Smooth muscle cell (in vitro differentiated cells): ENCODE results near the gene KLK14. TPM values are rescaled to one million over a fixed set of nuclear protein-coding genes. Genes with fewer than 3 reads are reported as not detected.

Experiments used
- DNase-seq: peaks from one replicate; lab custom pipeline; 2025; ENCODE audit not compliant: unreplicated experiment; lab: John Stamatoyannopoulos, UW
- H2AFZ ChIP-seq: fragments of 200-600 bp; sonication (generic); 2 replicates; pipeline ENCODE4 v1.6.0; 2016; ENCODE audit warnings: antibody characterized with exemption, low read depth, mild to moderate bottlenecking
- H3F3A ChIP-seq: fragments of 200-600 bp; sonication (generic); 2 replicates; pipeline ENCODE4 v1.6.0; 2017; ENCODE audit warnings: antibody characterized with exemption, low read depth
- H3K27ac ChIP-seq: fragments of 200-600 bp; sonication (generic); 2 replicates; pipeline ENCODE4 v1.5.1; 2016; ENCODE audit warnings: low read depth, mild to moderate bottlenecking
- H3K27me3 ChIP-seq: fragments of 200-600 bp; sonication (generic); 2 replicates; pipeline ENCODE4 v1.6.1; 2016; ENCODE audit warnings: low read depth, mild to moderate bottlenecking
- H3K36me3 ChIP-seq: fragments of 200-600 bp; sonication (generic); 2 replicates; pipeline ENCODE4 v1.5.1; 2016; ENCODE audit warnings: low read depth
- H3K4me1 ChIP-seq: fragments of 200-600 bp; sonication (generic); 2 replicates; pipeline ENCODE4 v1.5.1; 2016; ENCODE audit warnings: low read depth
- H3K4me2 ChIP-seq: fragments of 200-600 bp; sonication (generic); 2 replicates; pipeline ENCODE4 v1.6.0; 2016; ENCODE audit warnings: mild to moderate bottlenecking
- H3K4me3 ChIP-seq: fragments of 200-600 bp; sonication (generic); 2 replicates; pipeline ENCODE4 v1.5.1; 2016; ENCODE audit warnings: mild to moderate bottlenecking
- H3K79me2 ChIP-seq: fragments of 200-600 bp; sonication (generic); 2 replicates; pipeline ENCODE4 v1.6.0; 2016; ENCODE audit warnings: low read depth, mild to moderate bottlenecking
- H3K9ac ChIP-seq: fragments of 200-600 bp; sonication (generic); 2 replicates; pipeline ENCODE4 v1.6.0; 2016; ENCODE audit warnings: low read depth
- H3K9me3 ChIP-seq: fragments of 200-600 bp; sonication (generic); replicated peaks from 2 replicates; pipeline ENCODE4 v1.5.1; 2016; ENCODE audit warnings: low read depth
- H4K20me1 ChIP-seq: fragments of 200-600 bp; sonication (generic); 2 replicates; pipeline ENCODE4 v1.6.0; 2016; ENCODE audit warnings: low read depth
- CTCF ChIP-seq: fragments of 200-600 bp; sonication (generic); IDR thresholded peaks from 2 replicates; pipeline ENCODE4 v1.5.1; 2017; ENCODE audit warnings: borderline replicate concordance, mild to moderate bottlenecking, antibody characterized with exemption; ENCODE audit not compliant: insufficient read depth, poor library complexity, severe bottlenecking
- WGBS: methylation state at CpG from one replicate; pipeline ENCODE4 v1.1.7; 2016; ENCODE audit warnings: low lambda C conversion rate; 5-methylcytosine and 5-hydroxymethylcytosine counted together
- polyA plus RNA-seq: library from polyadenylated mRNA; unstranded; fragments of >200 nt; fragmentation: Nextera tagmentation; extraction: Ambion mirVana; gene quantifications from 2 replicates; pipeline ENCODE4 v1.2.1, GENCODE V29; 2016
- total RNA-seq: library from RNA; depleted of rRNA; stranded (reverse); fragments of >200 nt; gene quantifications from 2 replicates; pipeline ENCODE4 v1.2.3, GENCODE V29; 2014

Gene KLK14
- total and polyA plus RNA-seq, 2 experiments from 2014 or later = 7.7 to 12.3 TPM

DNA sequence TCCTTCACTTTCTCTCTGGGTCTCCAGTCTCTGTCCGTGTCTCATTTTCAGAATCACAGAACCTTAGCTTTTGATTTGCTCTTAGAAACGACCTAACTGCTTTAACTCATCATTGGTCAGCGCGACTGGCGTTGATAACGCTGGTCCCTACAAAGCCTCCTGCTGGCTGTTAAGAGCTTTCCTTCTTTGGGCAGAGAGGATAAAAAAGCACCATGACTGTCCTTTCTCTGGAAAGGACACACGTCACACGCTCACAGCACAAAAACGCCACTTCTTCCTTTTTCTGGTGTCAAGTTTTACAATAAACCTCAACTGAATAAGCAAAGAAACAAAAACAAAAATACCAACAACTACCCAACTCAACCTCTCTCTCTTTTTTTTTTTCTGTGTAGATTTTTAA lies 46.2 kb downstream of the KLK14 start:
- no peaks in the 10 kb centered on the region for H3F3A ChIP-seq
- 55% methylated on average over 9 of the region's 9 CpGs for WGBS
- no peak overlapping the region for H3K4me3 ChIP-seq

DNA sequence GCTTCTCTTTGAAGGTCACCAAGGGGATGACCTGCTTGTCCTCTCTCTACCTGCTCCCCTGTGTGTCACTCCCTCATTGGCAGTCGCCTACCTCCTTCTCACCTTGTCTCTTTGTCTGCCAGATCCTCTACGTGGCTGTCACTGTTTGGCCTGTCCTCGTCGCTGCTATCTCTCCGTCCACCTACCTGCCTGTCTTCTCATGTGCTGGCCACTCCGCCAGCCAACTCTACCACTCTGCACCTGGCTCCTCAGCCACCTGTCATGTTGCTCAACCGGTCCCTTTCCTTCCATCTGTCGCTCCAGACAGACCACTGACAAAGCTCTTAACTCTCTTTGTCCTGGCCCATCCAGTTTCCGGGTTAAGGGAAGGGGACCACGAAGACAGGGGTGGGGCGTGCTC lies 48.0 kb downstream of the KLK14 start, which contains the start of gene KLK12:
KLK12 (minus strand) TSS at position 299 of the 400 bp plus-strand sequence. CDS start 381 bp downstream, outside the sequence.
- TF ChIP-seq CTCF = no peak
- Histone ChIP-seq H4K20me1 (no peaks in the 10 kb centered on the region), H3F3A (no peaks in the 10 kb centered on the region), H3K9me3 (no peaks in the 10 kb centered on the region), H3K4me1 (no peaks in the 10 kb centered on the region), H3K79me2 (no peaks in the 10 kb centered on the region), H3K27ac (no peak within 1 kb of the TSS), H3K36me3 (no peaks in the 10 kb centered on the region), H3K9ac (no peak within 1 kb of the TSS), H3K4me3 (no peak within 1 kb of the TSS), H3K4me2 (no peak within 1 kb of the TSS), H2AFZ (no peak within 1 kb of the TSS), H3K27me3 (no peaks in the 10 kb centered on the region)
- 71% methylated on average over 11 of the region's 11 CpGs for WGBS
- no peak for DNase-seq

More for the DNA sequence above, 46.2 kb downstream of the KLK14 start:
- H3K27me3 ChIP-seq = no peaks in the 10 kb centered on the region
- no peaks in the 10 kb centered on the region for H3K4me1 ChIP-seq
- no peaks in the 10 kb centered on the region for H3K36me3 ChIP-seq
- no peak overlapping the region for H3K27ac ChIP-seq
- H2AFZ ChIP-seq = no peak overlapping the region
- no peak for DNase-seq
- H3K9me3 ChIP-seq = no peaks in the 10 kb centered on the region
- no peaks in the 10 kb centered on the region for H3K79me2 ChIP-seq
- no peak overlapping the region for H3K9ac ChIP-seq
- TF ChIP-seq CTCF = no peak
- no peak overlapping the region for H3K4me2 ChIP-seq
- no peaks in the 10 kb centered on the region for H4K20me1 ChIP-seq

DNA sequence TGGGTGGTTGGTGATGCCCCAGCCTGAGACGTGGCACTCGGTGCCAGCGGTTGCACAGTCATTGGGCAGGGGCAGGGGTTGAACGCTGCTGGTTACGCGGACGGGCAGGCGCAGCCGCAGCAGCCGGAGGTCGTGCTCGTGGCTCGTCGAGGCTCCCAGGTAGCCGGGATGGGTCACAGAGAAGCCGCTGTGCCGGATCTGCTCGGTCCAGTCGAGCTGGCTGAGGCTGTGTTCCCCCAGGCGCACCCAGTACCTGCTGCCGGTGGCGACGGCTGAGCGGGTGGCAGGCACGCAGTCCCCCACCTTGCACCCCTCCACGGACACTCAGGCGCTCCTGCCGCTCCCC lies 50.8 kb downstream of the KLK14 start:
- no peaks in the 10 kb centered on the region for H3K27me3 ChIP-seq
- no peaks in the 10 kb centered on the region for H3K36me3 ChIP-seq
- H3K4me1 ChIP-seq = no peaks in the 10 kb centered on the region
- no peak overlapping the region for H3K27ac ChIP-seq
- no peaks in the 10 kb centered on the region for H3K79me2 ChIP-seq
- no peaks in the 10 kb centered on the region for H4K20me1 ChIP-seq
- no peak for TF ChIP-seq CTCF
- H3K4me3 ChIP-seq = no peak overlapping the region
- H3K4me2 ChIP-seq = no peak overlapping the region
- H2AFZ ChIP-seq = no peak overlapping the region
- no peaks in the 10 kb centered on the region for H3F3A ChIP-seq
- 91% methylated on average over 19 of the region's 28 CpGs for WGBS
- DNase-seq = no peak
- H3K9me3 ChIP-seq = no peaks in the 10 kb centered on the region
- no peak overlapping the region for H3K9ac ChIP-seq

DNA sequence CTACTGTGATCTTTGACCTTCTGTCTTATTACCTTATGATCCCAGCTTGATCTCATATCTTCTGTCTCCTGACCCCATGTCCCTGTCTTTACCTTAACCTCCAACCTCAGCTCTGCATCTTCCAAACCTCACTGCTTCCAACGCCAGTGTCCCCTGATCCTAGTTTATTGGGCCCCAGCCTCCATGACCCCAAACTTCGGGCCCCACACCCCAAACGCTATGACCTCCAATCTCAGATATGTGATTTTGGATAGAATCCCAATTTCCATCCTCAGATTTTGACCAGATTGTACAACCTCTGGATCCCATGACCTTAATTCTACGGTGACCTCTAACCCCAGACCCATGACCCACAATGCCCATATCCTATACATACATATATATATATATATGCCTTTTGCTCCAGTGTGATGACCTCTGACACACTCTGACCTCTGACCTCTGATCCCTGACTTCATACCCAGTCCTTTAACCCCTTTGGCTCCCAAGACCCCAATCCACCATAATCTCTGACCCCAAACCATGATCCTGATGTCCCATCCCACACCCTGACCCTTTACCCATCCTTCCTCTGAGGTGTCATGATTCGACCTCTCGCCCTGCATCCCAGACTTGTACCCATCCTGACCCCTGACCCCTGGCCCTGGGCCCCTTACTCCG lies 51.3 kb downstream of the KLK14 start:
- TF ChIP-seq CTCF = no peak
- no peaks in the 10 kb centered on the region for H3K27me3 ChIP-seq
- H2AFZ ChIP-seq = no peak overlapping the region
- no peak overlapping the region for H3K9ac ChIP-seq
- no peaks in the 10 kb centered on the region for H3K36me3 ChIP-seq
- H3K4me2 ChIP-seq = no peak overlapping the region
- 92% methylated on average over 7 of the region's 7 CpGs for WGBS
- H3K27ac ChIP-seq = no peak overlapping the region
- no peak for DNase-seq
- no peaks in the 10 kb centered on the region for H3K9me3 ChIP-seq
- no peaks in the 10 kb centered on the region for H4K20me1 ChIP-seq
- no peaks in the 10 kb centered on the region for H3K79me2 ChIP-seq
- no peaks in the 10 kb centered on the region for H3K4me1 ChIP-seq
- no peak overlapping the region for H3K4me3 ChIP-seq
- H3F3A ChIP-seq = no peaks in the 10 kb centered on the region
